GM23338 (cell line): ENCODE results near the gene ARHGEF17. TPM values are rescaled to one million over a fixed set of nuclear protein-coding genes. Genes with fewer than 3 reads are reported as not detected.

Experiments used
- ATAC-seq: fragments of 200-7000 bp; cut with Tn5 transposase; 3 replicates; pipeline ENCODE4 v1.9.1; 2020
- DNase-seq: peaks from one replicate; pipeline ENCODE4 v3.0.0-alpha.2; 2015; ENCODE audit warnings: low spot score
- H2AFZ ChIP-seq: fragments of 200-600 bp; sonication (generic); 2 replicates; pipeline ENCODE4 v1.8.0; 2016; ENCODE audit warnings: antibody characterized with exemption, mild to moderate bottlenecking, moderate library complexity
- H3F3A ChIP-seq: fragments of 200-600 bp; sonication (generic); replicated peaks from 2 replicates; pipeline ENCODE4 v1.8.0; 2017; ENCODE audit warnings: antibody characterized with exemption, mixed run types, low read depth
- H3K27ac ChIP-seq: fragments of 200-600 bp; sonication (generic); 2 replicates; pipeline ENCODE4 v1.6.1; 2016; ENCODE audit warnings: low read depth
- H3K27me3 ChIP-seq: fragments of 200-600 bp; sonication (generic); 2 replicates; pipeline ENCODE4 v1.8.0; 2016; ENCODE audit warnings: mild to moderate bottlenecking, mixed run types, moderate library complexity; ENCODE audit not compliant: insufficient read depth
- H3K36me3 ChIP-seq: fragments of 200-600 bp; sonication (generic); 2 replicates; pipeline ENCODE4 v1.8.0; 2016; ENCODE audit warnings: mild to moderate bottlenecking; ENCODE audit not compliant: insufficient read depth
- H3K4me1 ChIP-seq: fragments of 200-600 bp; sonication (generic); 2 replicates; pipeline ENCODE4 v1.8.0; 2016; ENCODE audit warnings: mild to moderate bottlenecking, moderate library complexity; ENCODE audit not compliant: insufficient read depth
- H3K4me2 ChIP-seq: fragments of 200-600 bp; sonication (generic); 2 replicates; pipeline ENCODE4 v1.7.1; 2017; ENCODE audit warnings: mixed run types
- H3K4me3 ChIP-seq: fragments of 200-600 bp; sonication (generic); 2 replicates; pipeline ENCODE4 v1.6.1; 2016; ENCODE audit warnings: mixed run types
- H3K79me2 ChIP-seq: fragments of 200-600 bp; sonication (generic); replicated peaks from 2 replicates; pipeline ENCODE4 v1.8.0; 2017; ENCODE audit warnings: mild to moderate bottlenecking; ENCODE audit not compliant: insufficient read depth
- H3K9me2 ChIP-seq: fragments of 200-600 bp; sonication (generic); 2 replicates; pipeline ENCODE4 v1.8.0; 2017; ENCODE audit not compliant: insufficient read depth
- H4K20me1 ChIP-seq: fragments of 200-600 bp; sonication (generic); replicated peaks from 2 replicates; pipeline ENCODE4 v1.8.0; 2017; ENCODE audit warnings: mild to moderate bottlenecking; ENCODE audit not compliant: insufficient read depth
- H3K27ac Mint-ChIP-seq: 2 replicates; pipeline ENCODE4 v1.8.0; 2020; ENCODE audit warnings: inconsistent platforms, mild to moderate bottlenecking, moderate library complexity, mixed read lengths
- H3K27me3 Mint-ChIP-seq: 3 replicates; pipeline ENCODE4 v1.8.0; 2022; ENCODE audit warnings: low read depth, mild to moderate bottlenecking, moderate library complexity, mixed read lengths, inconsistent platforms; ENCODE audit not compliant: insufficient read depth, poor library complexity
- H3K36me3 Mint-ChIP-seq: 3 replicates; pipeline ENCODE4 v1.8.0; 2021; ENCODE audit warnings: low read depth, mild to moderate bottlenecking, inconsistent platforms, moderate library complexity, mixed read lengths
- H3K4me1 Mint-ChIP-seq: 3 replicates; pipeline ENCODE4 v1.8.0; 2020; ENCODE audit warnings: mild to moderate bottlenecking, inconsistent platforms, mixed read lengths
- H3K4me3 Mint-ChIP-seq: 3 replicates; pipeline ENCODE4 v1.8.0; 2021; ENCODE audit warnings: moderate library complexity, mild to moderate bottlenecking, inconsistent platforms, mixed read lengths
- H3K9me3 Mint-ChIP-seq: 3 replicates; pipeline ENCODE4 v1.8.0; 2020; ENCODE audit warnings: moderate library complexity, mild to moderate bottlenecking, inconsistent platforms, mixed read lengths
- EZH2 ChIP-seq: fragments of 200-600 bp; sonication (generic); IDR thresholded peaks from one replicate; pipeline ENCODE4 v1.8.0; 2017; ENCODE audit warnings: antibody characterized with exemption, mild to moderate bottlenecking, low read depth; ENCODE audit not compliant: unreplicated experiment
- EZH2phosphoT487 ChIP-seq: fragments of 200-600 bp; sonication (generic); IDR thresholded peaks from one replicate; pipeline ENCODE4 v1.8.1; 2018; ENCODE audit warnings: antibody characterized with exemption; ENCODE audit not compliant: unreplicated experiment
- JUNB ChIP-seq: IDR thresholded peaks from one replicate; pipeline ENCODE4 v1.6.1; 2016; ENCODE audit warnings: antibody characterized with exemption; ENCODE audit not compliant: unreplicated experiment
- POLR2AphosphoS5 ChIP-seq: IDR thresholded peaks from 2 replicates; pipeline ENCODE4 v1.6.1; 2016; ENCODE audit warnings: antibody characterized with exemption, low read depth
- STAT1 ChIP-seq: IDR thresholded peaks from one replicate; pipeline ENCODE4 v1.6.1; 2016; ENCODE audit warnings: antibody characterized with exemption; ENCODE audit not compliant: unreplicated experiment
- ZNF331 ChIP-seq: fragments of 250-450 bp; sonication (Bioruptor Pico); IDR thresholded peaks from 2 replicates; pipeline ENCODE4 v1.5.0; 2020; ENCODE audit warnings: low read depth, mild to moderate bottlenecking, moderate library complexity
- ZNF462 ChIP-seq: fragments of 250-450 bp; sonication (Bioruptor Pico); IDR thresholded peaks from 2 replicates; pipeline ENCODE4 v1.5.0; 2020; ENCODE audit warnings: mild to moderate bottlenecking, moderate library complexity
- polyA plus RNA-seq: library from polyadenylated mRNA; unstranded; fragments of >200 nt; fragmentation: Nextera tagmentation; extraction: Ambion mirVana; gene quantifications from 2 replicates; pipeline ENCODE4 v1.2.1, GENCODE V29; 2016
- total RNA-seq: library from RNA; depleted of rRNA; stranded (reverse); fragments of >200 nt; shearing (Covaris generic); gene quantifications from 2 replicates; pipeline ENCODE4 v1.2.3, GENCODE V29; 2014
- TF ChIP-seq, protein P1 (sequence below): IDR thresholded peaks from 2 replicates; pipeline ENCODE4 v1.6.1; 2016; ENCODE audit warnings: antibody characterized with exemption

The ARHGEF17 gene
- total and polyA plus RNA-seq, 2 experiments from 2014 or later, result 2.9 to 15.0 TPM

- Histone ChIP-seq H3K27ac (no peak overlapping the region), H2AFZ (no peak overlapping the region), H3K27me3 (no peaks in the 10 kb centered on the region), H3K79me2 (no peaks in the 10 kb centered on the region), H3F3A (0 out of 2 replicates have a peak, but pooled peaks cover 2% of the 10 kb centered on the region), H3K36me3 (no peaks in the 10 kb centered on the region), H3K4me1 (no peaks in the 10 kb centered on the region), H3K4me3 (no peak overlapping the region), H3K4me2 (no peak overlapping the region), H4K20me1 (peaks cover under 1% of the 10 kb centered on the region), H3K9me2 (no peaks in the 10 kb centered on the region)
- H3K36me3 Mint-ChIP-seq, result peaks cover 11% of the 10 kb centered on the region
- H3K27me3 Mint-ChIP-seq, result no peaks in the 10 kb centered on the region
- DNase-seq (no peak), ATAC-seq (no peak)
- TF ChIP-seq ZNF331 (CRISPR knock-in tag) (no peak), EZH2 (no peak), JUNB (no peak)
- peaks cover 5% of the 10 kb centered on the region; the same call in 1 of the 3 replicates for H3K4me1 Mint-ChIP-seq
- H3K4me3 Mint-ChIP-seq, result no peak overlapping the region
- H3K9me3 Mint-ChIP-seq, result no peaks in the 10 kb centered on the region
- H3K27ac Mint-ChIP-seq, result no peak overlapping the region
Observed at GRCh38 chr11:73405146-73405510, 97.1 kb downstream of the ARHGEF17 start.

DNA sequence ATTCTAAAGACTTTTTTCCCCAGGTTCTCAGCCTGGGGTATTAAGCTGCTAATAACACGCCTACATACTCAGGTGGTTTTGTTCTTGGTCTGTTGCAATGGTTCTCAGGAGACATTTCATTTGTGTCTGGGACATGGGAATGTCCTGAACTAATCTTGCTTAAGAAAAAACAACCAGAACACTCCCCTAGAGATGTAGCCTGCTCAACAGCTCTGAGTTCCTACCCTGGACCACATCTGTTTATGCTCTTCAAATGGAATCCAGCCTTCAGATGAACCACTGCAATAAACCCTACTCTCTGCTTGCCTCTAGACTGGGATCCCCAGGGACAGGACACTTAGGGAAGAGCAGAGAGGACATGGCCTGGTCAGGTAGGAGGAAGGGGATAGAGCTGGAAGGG lies 98.1 kb downstream of the ARHGEF17 start:
- TF ChIP-seq POLR2AphosphoS5, result no peak
- no peaks in the 10 kb centered on the region for H3K36me3 ChIP-seq
- Mint-ChIP-seq H3K36me3 (peaks cover 11% of the 10 kb centered on the region), H3K4me1 (peaks cover 5% of the 10 kb centered on the region; the same call in 1 of the 3 replicates), H3K9me3 (no peaks in the 10 kb centered on the region), H3K27ac (no peak overlapping the region), H3K4me3 (no peak overlapping the region), H3K27me3 (peaks cover 2% of the 10 kb centered on the region)
- no peaks in the 10 kb centered on the region for H3K9me2 ChIP-seq
- H3K27me3 ChIP-seq, result no peaks in the 10 kb centered on the region
- DNase-seq, result no peak
- no peak for ATAC-seq
- H3K79me2 ChIP-seq, result no peaks in the 10 kb centered on the region
- no peak overlapping the region for H3K4me2 ChIP-seq
- 0 out of 2 replicates have a peak, but pooled peaks cover 2% of the 10 kb centered on the region for H3F3A ChIP-seq
- peaks cover 3% of the 10 kb centered on the region for H4K20me1 ChIP-seq
- H3K27ac ChIP-seq, result no peak overlapping the region
- H2AFZ ChIP-seq, result no peak overlapping the region
- H3K4me1 ChIP-seq, result no peaks in the 10 kb centered on the region
- no peak overlapping the region for H3K4me3 ChIP-seq

GRCh38 chr11:73406619-73407018 lies 98.5 kb downstream of the ARHGEF17 start:
- peaks cover 2% of the 10 kb centered on the region for H3K27me3 Mint-ChIP-seq
- no peak overlapping the region for H3K27ac Mint-ChIP-seq
- H3K9me3 Mint-ChIP-seq, result no peaks in the 10 kb centered on the region
- peaks cover 11% of the 10 kb centered on the region for H3K36me3 Mint-ChIP-seq
- Histone ChIP-seq H3K27ac (no peak overlapping the region), H3K4me3 (no peak overlapping the region), H4K20me1 (peaks cover 3% of the 10 kb centered on the region), H2AFZ (no peak overlapping the region), H3F3A (0 out of 2 replicates have a peak, but pooled peaks cover 2% of the 10 kb centered on the region), H3K27me3 (no peaks in the 10 kb centered on the region), H3K4me1 (no peaks in the 10 kb centered on the region), H3K36me3 (no peaks in the 10 kb centered on the region), H3K79me2 (no peaks in the 10 kb centered on the region), H3K9me2 (no peaks in the 10 kb centered on the region), H3K4me2 (no peak overlapping the region)
- ATAC-seq (no peak), DNase-seq (no peak)
- H3K4me3 Mint-ChIP-seq, result no peak overlapping the region
- H3K4me1 Mint-ChIP-seq, result peaks cover 5% of the 10 kb centered on the region; the same call in 1 of the 3 replicates
- no peak for TF ChIP-seq ZNF331 (CRISPR knock-in tag)
- no peak for TF ChIP-seq EZH2phosphoT487
- TF ChIP-seq ZNF462 (CRISPR knock-in tag), result no peak
- TF ChIP-seq JUNB, result no peak
- TF ChIP-seq, protein P1, sequence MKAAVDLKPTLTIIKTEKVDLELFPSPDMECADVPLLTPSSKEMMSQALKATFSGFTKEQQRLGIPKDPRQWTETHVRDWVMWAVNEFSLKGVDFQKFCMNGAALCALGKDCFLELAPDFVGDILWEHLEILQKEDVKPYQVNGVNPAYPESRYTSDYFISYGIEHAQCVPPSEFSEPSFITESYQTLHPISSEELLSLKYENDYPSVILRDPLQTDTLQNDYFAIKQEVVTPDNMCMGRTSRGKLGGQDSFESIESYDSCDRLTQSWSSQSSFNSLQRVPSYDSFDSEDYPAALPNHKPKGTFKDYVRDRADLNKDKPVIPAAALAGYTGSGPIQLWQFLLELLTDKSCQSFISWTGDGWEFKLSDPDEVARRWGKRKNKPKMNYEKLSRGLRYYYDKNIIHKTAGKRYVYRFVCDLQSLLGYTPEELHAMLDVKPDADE, result no peak
- no peak for TF ChIP-seq POLR2AphosphoS5
- no peak for TF ChIP-seq STAT1
